Mucosa of descending colon (tissue), 3 donors: ENCODE results near the gene XKR7. TPM values are rescaled to one million over a fixed set of nuclear protein-coding genes. Genes with fewer than 3 reads are reported as not detected.
"Not testable (repeated sequence)": the region's sequence is repeated elsewhere in the genome, so short reads cannot be mapped to it uniquely, and the experiment has no call there.

Source experiments
- ATAC-seq: fragments of 200-7000 bp; cut with Tn5 transposase; one replicate; pipeline ENCODE4 v1.9.1; 2020; ENCODE audit warnings: mild to moderate bottlenecking, moderate library complexity
- DNase-seq, 3 donors: peaks; one replicate each; pipeline ENCODE4 v3.0.0-alpha.2; 2020
- H3K36me3 ChIP-seq: fragments of 200-600 bp; one replicate; pipeline ENCODE4 v1.8.0; 2021; ENCODE audit warnings: low read depth, mild to moderate bottlenecking
- H3K4me1 ChIP-seq: fragments of 200-600 bp; one replicate; pipeline ENCODE4 v1.8.0; 2021; ENCODE audit warnings: low read depth, mild to moderate bottlenecking
- H3K4me3 ChIP-seq: fragments of 200-600 bp; one replicate; pipeline ENCODE4 v1.8.0; 2021; ENCODE audit warnings: mild to moderate bottlenecking
- H3K9me3 ChIP-seq: fragments of 200-600 bp; one replicate; pipeline ENCODE4 v1.8.0; 2021; ENCODE audit warnings: mild to moderate bottlenecking
- intact Hi-C, 2 donors: fragments of 100-400 bp; cut with DNase I in 1 of 2; cut with micrococcal nuclease in 1 of 2; formaldehyde crosslinking; loops; one replicate each; pipeline versions ENCODE4 v1.11.0 to v1.11.1; 2022; cut with DNase I, micrococcal nuclease
- total RNA-seq, 3 donors: library from RNA; stranded (reverse); fragmentation: NEBNext Ultra II Directional in 2 of 3; extraction: Animal tissue kit (Norgen Biotek cat#: 25700) in 2 of 3; gene quantifications; one replicate each; pipeline versions ENCODE4 v1.2.1 to v1.2.4, GENCODE V29; 2021 to 2023
- TF ChIP-seq, protein P1 (sequence below): fragments of 200-600 bp; IDR thresholded peaks from one replicate; pipeline ENCODE4 v1.8.0; 2022; ENCODE audit warnings: antibody characterized with exemption, mild to moderate bottlenecking
- donor health status: DM: no; HTN: no; CAD: no; lungs with moderate emphysema.
- donor health status: DM: no; HTN: no; CAD: no.
- donor health status: DM: no; HTN: yes; CAD: no.

Gene XKR7
- total RNA-seq, 3 donors from 2014 or later: 0.09 to 0.13 (median 0.10) TPM

DNA sequence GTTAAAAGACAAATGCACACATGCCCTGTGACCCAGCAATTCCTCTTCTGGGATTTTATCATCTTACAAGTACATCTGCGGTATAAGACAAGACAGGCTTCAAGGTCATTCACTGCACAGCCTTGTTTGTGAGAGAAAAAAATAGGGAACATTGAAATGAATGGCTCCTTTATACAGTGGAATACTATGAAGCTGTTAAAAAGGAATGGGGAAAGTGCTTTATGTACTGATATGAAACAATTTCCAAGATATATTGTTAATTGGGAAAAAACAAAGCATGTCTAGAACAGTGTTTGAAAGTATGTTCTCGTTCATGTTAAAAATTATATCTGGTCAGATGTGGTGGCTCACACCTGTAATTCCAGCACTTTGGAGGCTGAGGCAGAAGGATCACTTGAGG is 41.5 kb upstream of the XKR7 start:
- intact Hi-C loops: no loop called here
- TF ChIP-seq, protein P1, sequence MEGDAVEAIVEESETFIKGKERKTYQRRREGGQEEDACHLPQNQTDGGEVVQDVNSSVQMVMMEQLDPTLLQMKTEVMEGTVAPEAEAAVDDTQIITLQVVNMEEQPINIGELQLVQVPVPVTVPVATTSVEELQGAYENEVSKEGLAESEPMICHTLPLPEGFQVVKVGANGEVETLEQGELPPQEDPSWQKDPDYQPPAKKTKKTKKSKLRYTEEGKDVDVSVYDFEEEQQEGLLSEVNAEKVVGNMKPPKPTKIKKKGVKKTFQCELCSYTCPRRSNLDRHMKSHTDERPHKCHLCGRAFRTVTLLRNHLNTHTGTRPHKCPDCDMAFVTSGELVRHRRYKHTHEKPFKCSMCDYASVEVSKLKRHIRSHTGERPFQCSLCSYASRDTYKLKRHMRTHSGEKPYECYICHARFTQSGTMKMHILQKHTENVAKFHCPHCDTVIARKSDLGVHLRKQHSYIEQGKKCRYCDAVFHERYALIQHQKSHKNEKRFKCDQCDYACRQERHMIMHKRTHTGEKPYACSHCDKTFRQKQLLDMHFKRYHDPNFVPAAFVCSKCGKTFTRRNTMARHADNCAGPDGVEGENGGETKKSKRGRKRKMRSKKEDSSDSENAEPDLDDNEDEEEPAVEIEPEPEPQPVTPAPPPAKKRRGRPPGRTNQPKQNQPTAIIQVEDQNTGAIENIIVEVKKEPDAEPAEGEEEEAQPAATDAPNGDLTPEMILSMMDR: no peak
- DNase-seq: no peak
- H3K9me3 ChIP-seq: no peaks in the 10 kb centered on the region
- no peaks in the 10 kb centered on the region for H3K4me1 ChIP-seq
- H3K4me3 ChIP-seq: no peak overlapping the region
- H3K36me3 ChIP-seq: no peaks in the 10 kb centered on the region
- no peak for ATAC-seq

DNA sequence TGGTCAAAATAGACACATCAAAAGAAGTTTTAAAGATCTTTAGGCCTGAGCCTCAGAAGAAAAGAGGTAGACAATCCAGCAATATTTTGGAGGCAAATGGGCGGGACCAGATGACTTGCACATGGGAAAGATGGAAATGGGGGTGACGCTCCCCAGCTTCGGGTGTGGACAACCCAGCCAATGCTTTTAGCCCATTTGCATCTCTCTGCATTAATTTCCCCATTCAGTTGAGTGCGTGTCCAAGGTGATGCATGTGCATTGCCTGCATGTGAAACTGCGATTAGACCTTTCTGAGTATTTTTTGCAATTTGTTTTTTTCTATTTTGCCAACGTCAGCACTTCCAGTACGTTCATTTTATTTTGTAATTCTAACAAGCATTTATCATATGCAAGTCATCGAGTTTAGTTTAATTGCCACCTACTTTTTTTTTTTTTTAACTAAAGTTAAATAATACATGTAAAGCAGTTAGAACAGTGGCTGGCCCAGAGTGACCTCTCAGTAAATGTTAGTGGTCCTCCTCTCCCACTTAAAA is 40.3 kb upstream of the XKR7 start:
- intact Hi-C loops: no loop called here
- H3K9me3 ChIP-seq: no peaks in the 10 kb centered on the region
- TF ChIP-seq, protein P1: no peak
- DNase-seq (no peak), ATAC-seq (no peak)
- H3K4me3 ChIP-seq: no peak overlapping the region
- H3K4me1 ChIP-seq: no peaks in the 10 kb centered on the region
- H3K36me3 ChIP-seq: no peaks in the 10 kb centered on the region

DNA sequence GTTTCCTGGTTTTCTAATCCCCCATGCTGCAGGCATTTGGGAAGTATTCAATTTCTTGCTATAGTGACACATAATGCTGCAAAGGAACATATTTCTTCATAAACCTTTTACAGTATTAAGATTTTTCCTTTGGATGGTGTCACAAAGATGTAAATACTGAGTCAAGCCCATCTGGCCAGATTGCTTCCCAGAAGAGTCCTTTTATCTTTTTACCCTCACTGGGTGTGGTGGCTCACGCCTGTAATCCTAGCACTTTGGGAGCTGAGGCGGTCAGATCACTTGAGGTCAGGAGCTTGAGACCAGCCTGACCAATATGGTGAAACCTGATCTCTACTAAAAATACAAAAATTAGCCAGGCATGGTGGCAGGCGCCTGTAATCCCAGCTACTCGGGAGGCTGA is 38.3 kb upstream of the XKR7 start:
- H3K4me3 ChIP-seq, H3K9me3 ChIP-seq, intact Hi-C loops, H3K4me1 ChIP-seq, H3K36me3 ChIP-seq, DNase-seq, ATAC-seq: not testable (repeated sequence)

DNA sequence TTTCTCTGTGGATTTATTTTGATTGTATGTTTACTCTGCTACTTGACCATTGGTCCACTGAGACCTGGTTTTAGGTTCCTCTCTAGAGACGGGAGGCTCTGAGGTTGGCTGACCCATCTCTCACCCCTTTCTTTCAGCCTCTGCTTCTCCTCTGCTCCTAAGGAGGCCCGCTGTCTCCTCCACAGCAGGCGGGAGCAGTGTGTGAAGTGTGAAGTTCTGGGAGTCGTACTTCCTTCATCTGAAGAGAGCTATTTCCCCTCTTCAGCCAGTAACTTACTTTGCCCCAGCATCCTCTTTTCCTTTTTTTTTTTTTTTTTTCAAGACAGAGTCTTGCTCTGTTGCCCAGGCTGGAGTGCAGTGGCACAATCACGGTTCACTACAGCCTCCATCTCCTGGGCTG is 37.2 kb upstream of the XKR7 start:
- H3K4me3 ChIP-seq: no peak overlapping the region
- ATAC-seq (no peak), DNase-seq (no peak)
- TF ChIP-seq, protein P1: no peak
- intact Hi-C loops: no loop called here
- no peaks in the 10 kb centered on the region for H3K9me3 ChIP-seq
- no peaks in the 10 kb centered on the region for H3K36me3 ChIP-seq
- no peaks in the 10 kb centered on the region for H3K4me1 ChIP-seq

DNA sequence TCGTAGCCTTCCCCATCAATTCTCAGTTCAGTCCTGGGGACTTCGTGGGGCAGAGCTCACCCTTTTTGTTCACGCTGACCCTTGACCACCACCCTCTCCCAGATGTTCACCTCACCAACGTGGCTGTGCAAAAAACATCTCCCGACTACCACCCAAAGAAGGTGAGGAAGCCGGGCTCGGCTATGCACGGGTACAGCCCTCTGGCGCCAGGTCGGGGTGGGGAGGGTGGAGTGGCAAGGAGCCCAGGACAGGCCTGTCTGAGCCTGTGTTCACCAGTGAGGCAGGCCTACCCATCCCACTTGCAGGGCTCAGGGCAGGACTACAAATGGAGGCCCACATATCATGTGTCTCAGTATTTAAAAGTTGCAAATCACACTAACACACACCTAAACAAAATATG is 34.3 kb upstream of the XKR7 start:
- DNase-seq (no peak), ATAC-seq (no peak)
- H3K36me3 ChIP-seq: no peaks in the 10 kb centered on the region
- H3K4me1 ChIP-seq: no peaks in the 10 kb centered on the region
- TF ChIP-seq, protein P1: no peak
- intact Hi-C loops: no loop called here
- no peak overlapping the region for H3K4me3 ChIP-seq
- H3K9me3 ChIP-seq: no peaks in the 10 kb centered on the region

DNA sequence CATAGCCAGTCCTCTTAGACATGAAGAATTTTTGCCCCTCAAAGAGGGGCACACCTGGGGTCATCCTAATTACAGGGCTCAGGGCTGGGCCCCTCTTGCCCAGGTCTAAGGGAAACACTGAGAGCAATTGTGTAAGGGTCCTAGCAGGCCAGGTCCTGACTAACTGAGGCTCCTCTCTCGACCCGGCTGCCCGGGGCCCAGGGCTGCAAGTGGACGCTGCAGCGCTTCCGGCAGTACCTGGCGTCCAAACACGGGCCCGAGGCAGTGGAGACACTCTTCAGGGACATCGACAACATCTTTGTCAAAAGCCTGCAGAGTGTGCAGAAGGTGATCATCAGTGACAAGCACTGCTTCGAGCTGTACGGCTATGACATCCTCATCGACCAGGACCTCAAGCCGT is 33.5 kb upstream of the XKR7 start:
- Histone ChIP-seq H3K4me3 (no peak overlapping the region), H3K9me3 (no peaks in the 10 kb centered on the region), H3K4me1 (no peaks in the 10 kb centered on the region), H3K36me3 (no peaks in the 10 kb centered on the region)
- TF ChIP-seq, protein P1: no peak
- intact Hi-C loops: no loop called here
- DNase-seq: no peak
- no peak for ATAC-seq
